ENCODE data around the gene HCN2.

HCN2 gene

GRCh38 chr19:641702-642101, 52.0 kb downstream of the HCN2 start:
- no peak for DNase-seq (ENCODE audit: low spot score)

GRCh38 chr19:642767-643727, 53.4 kb downstream of the HCN2 start:
- no peak for DNase-seq (ENCODE audit: low spot score)

- no peak for DNase-seq (ENCODE audit: low spot score)
Observed at GRCh38 chr19:643736-644135, 54.1 kb downstream of the HCN2 start.

- DNase-seq (ENCODE audit: low spot score): no peak
Observed at GRCh38 chr19:644363-644762, 54.7 kb downstream of the HCN2 start.

GRCh38 chr19:644789-645188, 55.1 kb downstream of the HCN2 start:
- DNase-seq (ENCODE audit: low spot score): no peak

- no peak for DNase-seq (ENCODE audit: low spot score)
Observed at GRCh38 chr19:645912-646778, 56.5 kb downstream of the HCN2 start.

GRCh38 chr19:646779-647565, 57.3 kb downstream of the HCN2 start:
- DNase-seq (ENCODE audit: low spot score): no peak

- DNase-seq (ENCODE audit: low spot score): no peak
Observed at GRCh38 chr19:647566-648284, 58.0 kb downstream of the HCN2 start.

GRCh38 chr19:648305-648704, 58.6 kb downstream of the HCN2 start:
- no peak for DNase-seq (ENCODE audit: low spot score)

GRCh38 chr19:648904-649801, 59.5 kb downstream of the HCN2 start:
- no peak for DNase-seq (ENCODE audit: low spot score)

GRCh38 chr19:650121-650520, 60.4 kb downstream of the HCN2 start:
- no peak for DNase-seq (ENCODE audit: low spot score)

- DNase-seq (ENCODE audit: low spot score): no peak
Observed at GRCh38 chr19:651114-651818, 61.6 kb downstream of the HCN2 start.

- DNase-seq (ENCODE audit: low spot score): no peak
Observed at GRCh38 chr19:651991-652390, 62.3 kb downstream of the HCN2 start.

GRCh38 chr19:652467-653389, 63.0 kb downstream of the HCN2 start:
- DNase-seq (ENCODE audit: low spot score): no peak

- DNase-seq (ENCODE audit: low spot score): no peak
Observed at GRCh38 chr19:653425-653824, 63.7 kb downstream of the HCN2 start.

- DNase-seq (ENCODE audit: low spot score): no peak
Observed at GRCh38 chr19:655691-656090, 66.0 kb downstream of the HCN2 start.

GRCh38 chr19:656751-657559, 67.3 kb downstream of the HCN2 start:
- no peak for DNase-seq (ENCODE audit: low spot score)

- DNase-seq (ENCODE audit: low spot score): no peak
Observed at GRCh38 chr19:657611-658010, 67.9 kb downstream of the HCN2 start.

Measured in NAMALWA (cell line).